Omental fat pad (tissue), 4 donors: ENCODE data around the gene MOB3B. TPM values are rescaled to one million over a fixed set of nuclear protein-coding genes. Genes with fewer than 3 reads are reported as not detected.
"Not testable (repeated sequence)": the region's sequence is repeated elsewhere in the genome, so short reads cannot be mapped to it uniquely, and the experiment has no call there.

Experiments
- ATAC-seq: fragments of 150-250 bp; one replicate; pipeline ENCODE4 v1.9.1; 2016; ENCODE audit warnings: mild to moderate bottlenecking, moderate library complexity; ENCODE audit not compliant: low FRiP score
- DNase-seq: peaks from one replicate; pipeline ENCODE4 v3.0.0-alpha.2; 2019; ENCODE audit warnings: low spot score
- total RNA-seq, 4 donors: library from RNA; depleted of rRNA; stranded (reverse); fragments of >200 nt; gene quantifications; one replicate each; pipeline ENCODE4 v1.1.0, GENCODE V29; 2016
- TF ChIP-seq, protein P1 (sequence below), 3 donors: fragments of 450-650 bp; IDR thresholded peaks; one replicate each; pipeline ENCODE4 v1.5.1; 2016 to 2017; ENCODE audit warnings: antibody characterized with exemption in 3 of 3, mild to moderate bottlenecking in 3 of 3, moderate library complexity in 2 of 3

Gene MOB3B
- total RNA-seq, 4 donors from 2014 or later: 7.9 to 11.5 (median 9.4) TPM

DNA sequence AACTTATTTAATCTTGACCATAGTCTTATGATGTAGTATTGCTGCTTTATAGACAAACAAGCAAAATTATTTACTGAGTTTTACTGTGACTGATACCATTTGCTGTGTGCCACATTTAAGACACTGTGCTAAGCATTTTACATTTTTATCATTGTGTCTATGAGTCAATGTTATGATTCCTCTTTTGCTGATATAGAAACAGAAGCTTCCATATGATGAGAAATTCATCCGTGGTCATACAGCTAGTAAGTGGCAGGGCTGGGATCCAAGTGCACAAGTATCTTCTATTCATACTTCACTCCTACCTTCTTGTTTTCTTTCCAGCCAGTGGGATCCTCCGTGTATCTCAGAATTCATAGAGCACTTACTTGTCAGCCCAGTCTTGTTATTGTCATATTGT lies 22.6 kb downstream of the MOB3B start:
- no peak for ATAC-seq
- DNase-seq: no peak
- TF ChIP-seq, protein P1, sequence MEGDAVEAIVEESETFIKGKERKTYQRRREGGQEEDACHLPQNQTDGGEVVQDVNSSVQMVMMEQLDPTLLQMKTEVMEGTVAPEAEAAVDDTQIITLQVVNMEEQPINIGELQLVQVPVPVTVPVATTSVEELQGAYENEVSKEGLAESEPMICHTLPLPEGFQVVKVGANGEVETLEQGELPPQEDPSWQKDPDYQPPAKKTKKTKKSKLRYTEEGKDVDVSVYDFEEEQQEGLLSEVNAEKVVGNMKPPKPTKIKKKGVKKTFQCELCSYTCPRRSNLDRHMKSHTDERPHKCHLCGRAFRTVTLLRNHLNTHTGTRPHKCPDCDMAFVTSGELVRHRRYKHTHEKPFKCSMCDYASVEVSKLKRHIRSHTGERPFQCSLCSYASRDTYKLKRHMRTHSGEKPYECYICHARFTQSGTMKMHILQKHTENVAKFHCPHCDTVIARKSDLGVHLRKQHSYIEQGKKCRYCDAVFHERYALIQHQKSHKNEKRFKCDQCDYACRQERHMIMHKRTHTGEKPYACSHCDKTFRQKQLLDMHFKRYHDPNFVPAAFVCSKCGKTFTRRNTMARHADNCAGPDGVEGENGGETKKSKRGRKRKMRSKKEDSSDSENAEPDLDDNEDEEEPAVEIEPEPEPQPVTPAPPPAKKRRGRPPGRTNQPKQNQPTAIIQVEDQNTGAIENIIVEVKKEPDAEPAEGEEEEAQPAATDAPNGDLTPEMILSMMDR (IDR thresholded peaks at IDR 0.05): no peak

DNA sequence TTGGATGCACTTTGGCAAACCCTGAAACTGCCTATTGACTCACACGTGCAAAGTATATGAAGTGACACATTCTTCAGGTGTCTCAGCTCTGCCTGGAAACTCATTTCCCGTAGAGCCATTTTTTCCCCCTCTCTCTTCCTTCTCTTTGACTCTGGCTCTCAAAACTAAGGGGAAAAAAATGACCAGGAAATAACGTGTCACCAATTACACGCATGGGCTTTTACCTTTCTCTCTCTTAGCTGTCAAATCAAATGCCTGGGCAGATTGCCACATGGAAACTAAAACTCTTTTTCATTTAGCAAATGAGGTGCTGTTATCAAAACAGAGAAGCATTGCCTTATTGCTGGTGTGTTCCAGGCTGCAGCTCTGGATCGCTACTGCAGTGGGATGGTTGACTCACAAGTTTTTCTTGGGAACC lies 23.9 kb downstream of the MOB3B start:
- DNase-seq: no peak
- no peak for ATAC-seq
- TF ChIP-seq, protein P1 (IDR thresholded peaks at IDR 0.05): no peak

DNA sequence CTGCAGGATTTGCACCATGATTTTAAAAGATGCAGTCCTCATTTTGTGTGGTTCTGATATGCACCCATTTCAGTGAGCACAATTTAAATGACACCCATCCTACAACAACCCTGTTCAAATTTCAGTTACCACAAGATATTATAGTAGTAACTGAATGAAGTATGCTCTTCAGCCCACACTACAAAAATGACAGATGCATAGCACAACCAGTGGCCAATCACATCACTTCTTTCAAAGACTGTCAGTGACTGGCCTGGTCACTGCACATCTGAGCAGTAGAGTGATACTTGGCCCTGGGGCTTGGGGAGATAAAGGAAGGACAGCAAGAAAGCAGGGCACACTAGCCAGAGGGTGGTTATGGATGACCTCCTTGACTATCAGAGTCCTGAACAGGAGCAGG lies 25.4 kb downstream of the MOB3B start:
- no peak for ATAC-seq
- DNase-seq: no peak
- TF ChIP-seq, protein P1 (IDR thresholded peaks at IDR 0.05): no peak

DNA sequence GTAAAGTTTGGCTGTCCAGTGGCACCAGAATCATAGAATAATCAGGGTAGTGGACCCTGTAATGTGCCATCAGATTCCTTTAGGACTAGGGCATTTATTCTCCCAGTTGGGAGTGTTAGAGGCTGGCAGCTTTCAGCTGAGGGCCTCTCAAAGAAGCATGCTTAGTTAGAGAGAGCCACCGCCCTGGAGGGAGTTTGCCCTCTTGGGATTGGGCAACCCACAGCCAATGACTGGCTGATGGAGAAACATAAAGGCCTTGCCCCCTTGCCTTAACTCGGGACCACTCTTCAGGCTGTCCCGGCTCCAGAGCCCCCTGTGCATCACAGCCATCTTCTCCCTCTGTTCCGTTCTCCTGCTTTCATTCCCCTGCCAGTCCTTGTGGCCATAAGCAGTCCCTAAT lies 26.0 kb downstream of the MOB3B start:
- DNase-seq: no peak
- TF ChIP-seq, protein P1 (IDR thresholded peaks at IDR 0.05): no peak
- ATAC-seq: no peak

DNA sequence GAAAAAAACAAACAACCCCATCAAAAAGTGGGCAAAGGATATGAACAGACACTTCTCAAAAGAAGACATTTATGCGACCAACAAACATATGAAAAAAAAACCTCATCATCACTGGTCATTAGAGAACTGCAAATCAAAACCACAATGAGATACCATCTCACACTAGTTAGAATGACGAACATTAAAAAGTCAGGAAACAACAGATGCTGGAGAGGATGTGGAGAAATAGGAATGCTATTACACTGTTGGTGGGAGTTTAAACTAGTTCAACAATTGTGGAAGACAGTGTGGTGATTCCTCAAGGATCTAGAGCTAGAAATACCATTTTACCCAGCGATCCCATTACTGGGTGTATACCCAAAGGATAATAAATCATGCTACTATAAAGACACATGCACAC lies 28.7 kb downstream of the MOB3B start:
- not testable (repeated sequence) for DNase-seq, ATAC-seq

DNA sequence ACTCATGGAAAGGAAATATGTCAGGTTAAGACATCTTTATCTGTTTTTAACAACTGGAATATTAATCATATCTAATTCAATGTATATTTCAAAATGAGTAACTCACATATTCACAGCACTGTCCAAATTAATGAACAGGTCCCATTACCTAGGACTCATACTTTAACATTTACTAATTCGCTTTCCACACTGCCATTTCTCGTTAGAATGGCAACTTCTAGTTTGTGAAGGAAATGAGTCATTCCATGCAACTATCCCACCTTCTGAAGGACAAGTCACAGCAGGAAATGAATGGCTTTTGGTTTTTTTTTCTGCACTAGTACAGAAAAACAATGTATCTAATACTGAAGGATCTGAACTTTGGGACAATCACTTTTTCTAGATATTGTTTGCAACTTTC lies 30.2 kb downstream of the MOB3B start:
- no peak for ATAC-seq
- TF ChIP-seq, protein P1 (IDR thresholded peaks at IDR 0.05): no peak
- no peak for DNase-seq

DNA sequence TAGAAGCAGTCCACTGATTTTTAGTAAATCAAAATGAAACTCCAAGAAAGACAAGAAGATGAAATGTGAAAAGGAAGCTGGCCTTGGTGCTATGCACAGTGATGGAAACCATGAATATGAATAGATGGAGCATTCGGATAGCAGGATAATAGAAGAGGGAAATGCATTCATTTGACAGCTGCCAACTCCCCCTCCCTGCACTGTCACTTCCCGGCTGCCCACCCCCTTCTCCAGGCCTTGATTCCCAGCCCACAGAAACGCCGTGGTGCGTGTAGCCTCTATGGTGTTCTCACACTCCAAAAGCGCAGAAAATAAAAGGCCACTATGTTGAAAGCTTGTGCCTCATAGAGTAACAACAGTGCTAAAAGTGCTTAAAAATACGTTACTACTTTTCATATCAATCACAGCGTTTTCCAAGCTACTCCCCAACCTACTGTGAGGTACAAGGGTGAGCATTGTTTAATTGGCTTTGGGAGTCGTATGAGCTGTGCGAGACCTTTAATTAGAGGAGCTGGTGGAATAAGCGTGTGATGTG lies 31.7 kb downstream of the MOB3B start:
- DNase-seq (no peak), ATAC-seq (no peak)
- TF ChIP-seq, protein P1 (IDR thresholded peaks at IDR 0.05): no peak

DNA sequence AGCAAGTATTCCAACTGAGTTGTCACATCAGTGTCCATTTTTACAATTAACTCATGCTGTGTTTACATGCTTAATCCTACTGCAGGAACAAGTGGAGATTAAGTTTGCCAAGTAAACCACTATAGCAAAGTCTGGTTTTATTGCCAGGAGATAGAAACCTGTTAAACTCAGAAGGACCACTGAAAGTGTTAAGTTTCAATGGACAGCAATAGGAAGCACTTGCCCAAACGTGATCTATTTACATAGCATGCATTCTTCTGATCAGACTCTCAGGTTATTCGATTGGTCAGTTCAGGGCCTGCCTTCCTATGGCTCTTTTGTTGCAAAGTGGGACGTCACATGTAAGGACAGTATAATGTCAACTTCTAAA lies 33.5 kb downstream of the MOB3B start:
- TF ChIP-seq, protein P1 (IDR thresholded peaks at IDR 0.05): no peak
- ATAC-seq (no peak), DNase-seq (no peak)
